H1 (cell line): ENCODE measurements around the gene SPATA31E1. TPM values are rescaled to one million over a fixed set of nuclear protein-coding genes. Genes with fewer than 3 reads are reported as not detected.

Source experiments
- CTCF ChIA-PET: fragments of 300-600 bp; sonication (Branson Sonifier 250); formaldehyde crosslinking; loops from one replicate; lab custom pipeline; 2021; ENCODE audit not compliant: partially characterized antibody; lab: Charles Lee
- POLR2A ChIA-PET: fragments of 300-600 bp; sonication (Branson Sonifier 250); formaldehyde crosslinking; loops from one replicate; lab custom pipeline; 2021; ENCODE audit warnings: inconsistent platforms; ENCODE audit not compliant: partially characterized antibody; lab: Charles Lee
- DNase-seq, 2 experiments: peaks; one replicate each; pipeline versions ENCODE4 v3.0.0 to v3.0.0-alpha.2; 2010 to 2022; ENCODE audit warnings: low spot score in 2 of 2, low read depth in 1 of 2, mixed read lengths in 1 of 2
- FAIRE-seq: peaks from 2 replicates; lab custom pipeline; 2011; peaks lifted over from hg19 to GRCh38; lab: Jason Lieb, UNC
- H2AFZ ChIP-seq: 2 replicates; pipeline ENCODE4 v1.8.1; 2012; ENCODE audit warnings: low read length, inconsistent platforms
- H2AK5ac ChIP-seq: 2 replicates; pipeline ENCODE4 v1.6.1; 2013; ENCODE audit warnings: low read depth, low read length
- H2BK120ac ChIP-seq: replicated peaks from 2 replicates; pipeline ENCODE3; 2013; ENCODE audit warnings: low read depth, low read length, inconsistent platforms
- H2BK12ac ChIP-seq: 2 replicates; pipeline ENCODE4 v1.6.1; 2013; ENCODE audit warnings: low read depth, low read length
- H2BK15ac ChIP-seq: 2 replicates; pipeline ENCODE4 v1.6.1; 2013; ENCODE audit warnings: low read length
- H2BK20ac ChIP-seq: 2 replicates; pipeline ENCODE4 v1.6.1; 2013; ENCODE audit warnings: low read length
- H2BK5ac ChIP-seq: 2 replicates; pipeline ENCODE4 v1.6.1; 2013; ENCODE audit warnings: low read depth, low read length
- H3K14ac ChIP-seq: 2 replicates; pipeline ENCODE4 v1.6.1; 2013; ENCODE audit warnings: inconsistent platforms; ENCODE audit not compliant: insufficient read length
- H3K18ac ChIP-seq: 2 replicates; pipeline ENCODE4 v1.6.1; 2013; ENCODE audit warnings: low read length; ENCODE audit errors: extremely low read depth
- H3K23ac ChIP-seq: 2 replicates; pipeline ENCODE4 v1.6.1; 2013; ENCODE audit warnings: inconsistent platforms; ENCODE audit not compliant: insufficient read length
- H3K23me2 ChIP-seq: 2 replicates; pipeline ENCODE4 v1.6.1; 2013; ENCODE audit warnings: low read depth, low read length
- H3K27ac ChIP-seq: 2 replicates; pipeline ENCODE4 v1.6.1; 2011; ENCODE audit warnings: low read depth, low read length, inconsistent platforms
- H3K27me3 ChIP-seq, 4 experiments: replicated peaks in 1 of 4; 1 replicate in 1 of 4; 2 replicates in 3 of 4; pipeline versions ENCODE4 v1.6.1 to v1.8.1; 2011 to 2013; ENCODE audit warnings: low read length in 3 of 4, mild to moderate bottlenecking in 3 of 4, inconsistent platforms in 2 of 4, mixed read lengths in 2 of 4, moderate library complexity in 1 of 4; ENCODE audit not compliant: control insufficient read depth in 3 of 4, insufficient read depth in 3 of 4; ENCODE audit errors: extremely low read depth in 1 of 4
- H3K36me3 ChIP-seq, 4 experiments: 2 replicates each; pipeline versions ENCODE4 v1.6.1 to v1.8.1; 2011 to 2013; ENCODE audit warnings: mild to moderate bottlenecking in 4 of 4, low read length in 3 of 4, moderate library complexity in 2 of 4, control low read depth in 1 of 4, inconsistent platforms in 1 of 4; ENCODE audit not compliant: insufficient read depth in 4 of 4, control insufficient read depth in 2 of 4
- H3K4ac ChIP-seq: replicated peaks from 2 replicates; pipeline ENCODE3; 2013; ENCODE audit warnings: low read length, low read depth, mixed read lengths, inconsistent platforms; ENCODE audit not compliant: insufficient read length
- H3K4me1 ChIP-seq, 4 experiments: replicated peaks in 1 of 4; 1 replicate in 1 of 4; 2 replicates in 3 of 4; pipeline versions ENCODE4 v1.6.1 to v1.8.1; 2011 to 2013; ENCODE audit warnings: low read length in 3 of 4, inconsistent platforms in 2 of 4, mixed read lengths in 1 of 4; ENCODE audit not compliant: insufficient read depth in 4 of 4, control insufficient read depth in 3 of 4
- H3K4me2 ChIP-seq, 2 experiments: 2 replicates each; pipeline versions ENCODE4 v1.6.1 to v1.8.1; 2011 to 2013; ENCODE audit warnings: low read depth in 2 of 2, low read length in 2 of 2, control low read depth in 1 of 2, inconsistent platforms in 1 of 2, mild to moderate bottlenecking in 1 of 2; ENCODE audit not compliant: insufficient read depth in 1 of 2
- H3K4me3 ChIP-seq, 4 experiments: fragments of 200-600, 300-600 bp in 1 of 4; sonication (generic), shearing (Covaris generic), sonication (Bioruptor Twin) in 1 of 4; 2 replicates each; pipeline versions ENCODE4 v1.5.1 to v1.8.1; 2011 to 2016; ENCODE audit warnings: low read length in 4 of 4, low read depth in 3 of 4, control low read depth in 2 of 4, inconsistent platforms in 2 of 4, mild to moderate bottlenecking in 2 of 4, mixed read lengths in 1 of 4, moderate library complexity in 1 of 4; ENCODE audit not compliant: insufficient read depth in 2 of 4; ENCODE audit errors: extremely low read depth in 1 of 4
- H3K56ac ChIP-seq: replicated peaks from 2 replicates; pipeline ENCODE3; 2013; ENCODE audit warnings: low read depth, mild to moderate bottlenecking, mixed read lengths, low read length, inconsistent platforms; ENCODE audit not compliant: insufficient read length
- H3K79me1 ChIP-seq: 2 replicates; pipeline ENCODE4 v1.6.1; 2013; ENCODE audit warnings: low read depth, low read length, control low read depth
- H3K79me2 ChIP-seq, 2 experiments: 2 replicates each; pipeline versions ENCODE4 v1.6.1 to v1.8.1; 2012 to 2013; ENCODE audit warnings: low read length in 2 of 2, mild to moderate bottlenecking in 2 of 2, inconsistent platforms in 1 of 2; ENCODE audit not compliant: insufficient read depth in 2 of 2, control insufficient read depth in 1 of 2
- H3K9ac ChIP-seq, 4 experiments: replicated peaks in 1 of 4; 1 replicate in 1 of 4; 2 replicates in 3 of 4; pipeline versions ENCODE4 v1.6.1 to v1.8.1; 2011 to 2013; ENCODE audit warnings: low read depth in 3 of 4, low read length in 3 of 4, control low read depth in 2 of 4, mild to moderate bottlenecking in 2 of 4, moderate library complexity in 2 of 4, inconsistent platforms in 1 of 4; ENCODE audit errors: extremely low read depth in 1 of 4
- H3K9me3 ChIP-seq, 2 experiments: 2 replicates each; pipeline versions ENCODE4 v1.6.1 to v1.8.1; 2012 to 2013; ENCODE audit warnings: mild to moderate bottlenecking in 2 of 2, moderate library complexity in 2 of 2, control low read depth in 1 of 2, inconsistent platforms in 1 of 2, low read depth in 1 of 2, low read length in 1 of 2, mixed read lengths in 1 of 2; ENCODE audit not compliant: insufficient read depth in 2 of 2
- H4K20me1 ChIP-seq, 2 experiments: replicated peaks in 1 of 2; 2 replicates each; pipeline versions ENCODE3 to v1.8.1; 2011 to 2013; ENCODE audit warnings: inconsistent platforms in 2 of 2, low read length in 2 of 2, mild to moderate bottlenecking in 1 of 2; ENCODE audit not compliant: insufficient read depth in 2 of 2, control insufficient read depth in 1 of 2
- H4K5ac ChIP-seq: 2 replicates; pipeline ENCODE4 v1.6.1; 2013; ENCODE audit warnings: low read length, low read depth, mixed read lengths, inconsistent platforms; ENCODE audit not compliant: insufficient read length
- H4K8ac ChIP-seq: 2 replicates; pipeline ENCODE4 v1.8.0; 2013; ENCODE audit warnings: mild to moderate bottlenecking, moderate library complexity, low read length, inconsistent platforms; ENCODE audit not compliant: insufficient read depth; ENCODE audit errors: extremely low read depth
- H4K91ac ChIP-seq: replicated peaks from 2 replicates; pipeline ENCODE3; 2013; ENCODE audit warnings: low read length, mixed read lengths, inconsistent platforms; ENCODE audit not compliant: insufficient read length
- ATF3 ChIP-seq: IDR thresholded peaks from 2 replicates; pipeline ENCODE4 v1.6.1; 2011; ENCODE audit warnings: low read depth, mild to moderate bottlenecking, low read length; ENCODE audit not compliant: insufficient read depth
- CHD1 ChIP-seq: IDR thresholded peaks from 2 replicates; pipeline ENCODE4 v1.6.1; 2012; ENCODE audit warnings: low read depth, low read length, improper control_type of control experiment
- CHD2 ChIP-seq: IDR thresholded peaks from 2 replicates; pipeline ENCODE4 v1.6.1; 2012; ENCODE audit warnings: low read length, improper control_type of control experiment
- CREB1 ChIP-seq: IDR thresholded peaks from 2 replicates; pipeline ENCODE4 v1.6.1; 2012; ENCODE audit warnings: inconsistent platforms
- NRF1 ChIP-seq: IDR thresholded peaks from 2 replicates; pipeline ENCODE4 v1.6.1; 2011; ENCODE audit warnings: mild to moderate bottlenecking, low read depth, low read length, improper control_type of control experiment
- POLR2A ChIP-seq, 2 experiments: IDR thresholded peaks; 1 replicate in 1 of 2; 2 replicates in 1 of 2; pipeline ENCODE4 v1.6.1; 2011; ENCODE audit warnings: low read depth in 2 of 2, low read length in 2 of 2, mild to moderate bottlenecking in 2 of 2; ENCODE audit errors: control extremely low read depth in 1 of 2
- RAD21 ChIP-seq, 2 experiments: IDR thresholded peaks in 1 of 2; conservative IDR thresholded peaks in 1 of 2; 2 replicates each; pipeline ENCODE4 v1.6.1; 2011; ENCODE audit warnings: low read depth in 2 of 2, low read length in 2 of 2, improper control_type of control experiment in 1 of 2, inconsistent platforms in 1 of 2, mild to moderate bottlenecking in 1 of 2, moderate library complexity in 1 of 2
- RFX5 ChIP-seq: IDR thresholded peaks from 2 replicates; pipeline ENCODE4 v1.6.1; 2011; ENCODE audit warnings: low read depth, low read length, improper control_type of control experiment, borderline replicate concordance
- RXRA ChIP-seq: IDR thresholded peaks from 2 replicates; pipeline ENCODE4 v1.6.1; 2011; ENCODE audit warnings: low read depth, mild to moderate bottlenecking, low read length, moderate library complexity; ENCODE audit not compliant: insufficient read depth
- TAF7 ChIP-seq: optimal IDR thresholded peaks from 2 replicates; pipeline ENCODE3; 2011; ENCODE audit warnings: low read depth, mild to moderate bottlenecking, inconsistent platforms, low read length, moderate library complexity, borderline replicate concordance
- TCF12 ChIP-seq: IDR thresholded peaks from 2 replicates; pipeline ENCODE4 v1.6.1; 2011; ENCODE audit warnings: low read depth, mild to moderate bottlenecking, low read length
- ZNF274 ChIP-seq: IDR thresholded peaks from 2 replicates; pipeline ENCODE4 v1.7.0; 2012; ENCODE audit warnings: low read length, borderline replicate concordance; ENCODE audit errors: extremely low read depth
- WGBS, 2 experiments: shearing (Covaris generic) in 1 of 2; methylation state at CpG; one replicate each; pipeline versions ENCODE4 v1.1.6 to v1.1.7; 2013 to 2015; ENCODE audit warnings: low lambda C conversion rate in 2 of 2, mixed read lengths in 2 of 2, inconsistent platforms in 1 of 2, low coverage in 1 of 2, missing lambda C conversion rate in 1 of 2; ENCODE audit not compliant: insufficient replicate concordance in 2 of 2, insufficient coverage in 1 of 2, insufficient read length in 1 of 2; ENCODE audit errors: extremely low coverage in 1 of 2, missing lambda C conversion rate in 1 of 2; 5-methylcytosine and 5-hydroxymethylcytosine counted together
- polyA plus RNA-seq, 7 experiments: library from polyadenylated mRNA; depleted of rRNA in 3 of 7; stranded (reverse) in 5 of 7; unstranded in 2 of 7; fragments of >200 nt in 5 of 7; fragments of 200-250 nt in 2 of 7; gene quantifications; 1 replicate in 5 of 7; 2 replicates in 1 of 7; 4 replicates in 1 of 7; pipeline versions ENCODE4 v1.2.1 to v1.2.3, GENCODE V29; 2011 to 2013; ENCODE audit warnings: missing spikeins in 2 of 7, mixed read lengths in 2 of 7
- total RNA-seq: library from RNA; stranded (reverse); fragmentation: NEBNext Ultra II Directional; extraction: Animal tissue kit (Norgen Biotek cat#: 25700); gene quantifications from 2 replicates; pipeline ENCODE4 v1.2.1, GENCODE V29; 2021
- TF ChIP-seq, protein P1 (sequence below): IDR thresholded peaks from 2 replicates; pipeline ENCODE4 v1.6.1; 2012; ENCODE audit warnings: low read length, inconsistent platforms

SPATA31E1 gene
- total and polyA plus RNA-seq, 2 of the 8 experiments (the other 6 are each of a cell fraction or from before 2014, with no cell fraction given) = 0.05 to 0.09 TPM

- Histone ChIP-seq H2BK120ac (no peak overlapping the region), H3K14ac (no peak overlapping the region), H2BK20ac (no peak overlapping the region), H3K23me2 (no peaks in the 10 kb centered on the region), H2AFZ (no peak overlapping the region), H3K4me3 (no peak overlapping the region), H3K36me3 (no peaks in the 10 kb centered on the region), H3K9me3 (no peaks in the 10 kb centered on the region; a peak in 1 of 4 replicates), H4K91ac (no peak overlapping the region), H2BK5ac (0 out of 2 replicates have a peak overlapping the region, but pooled peaks have one; percentile 35), H3K79me1 (no peaks in the 10 kb centered on the region), H3K18ac (no peak overlapping the region), H2BK12ac (no peak overlapping the region), H3K23ac (no peak overlapping the region), H4K8ac (no peak overlapping the region; the same call in 1 of the 2 replicates), H2BK15ac (no peak overlapping the region), H4K20me1 (no peaks in the 10 kb centered on the region), H2AK5ac (no peak overlapping the region), H3K79me2 (no peaks in the 10 kb centered on the region), H3K27ac (no peak overlapping the region), H3K56ac (no peak overlapping the region), H3K4me2 (no peak overlapping the region), H4K5ac (no peak overlapping the region), H3K4me1 (peaks cover 0 to 15% (median 1%) of the 10 kb centered on the region in 4 experiments; a peak in 5 of 7 replicates), H3K27me3 (no peaks in the 10 kb centered on the region; a peak in 1 of 7 replicates), H3K9ac (no peak overlapping the region), H3K4ac (no peak overlapping the region)
- DNase-seq (no peak), FAIRE-seq (no peak)
- WGBS, 2 experiments = 93% methylated on average over 5 of the region's 6 CpGs; no CpG with 5 or more reads in 1 of the 2 experiments
- CTCF ChIA-PET = no interaction called here
- POLR2A ChIA-PET = no interaction called here
- TF ChIP-seq CHD2 (no peak), TAF7 (no peak), RAD21 (IDR thresholded peaks at IDR 0.05 in 1 of 2, conservative IDR thresholded peaks at IDR 0.05 in 1 of 2; ENCODE audit: low read depth in 2 of 2, low read length in 2 of 2) (no peak), TCF12 (no peak), RXRA (no peak), ATF3 (no peak), CREB1 (no peak), POLR2A (IDR thresholded peaks at IDR 0.05; ENCODE audit: control extremely low read depth in 1 of 2, low read depth in 2 of 2, low read length in 2 of 2) (no peak), CHD1 (no peak), NRF1 (no peak), ZNF274 (no peak), RFX5 (no peak)
- TF ChIP-seq, protein P1, sequence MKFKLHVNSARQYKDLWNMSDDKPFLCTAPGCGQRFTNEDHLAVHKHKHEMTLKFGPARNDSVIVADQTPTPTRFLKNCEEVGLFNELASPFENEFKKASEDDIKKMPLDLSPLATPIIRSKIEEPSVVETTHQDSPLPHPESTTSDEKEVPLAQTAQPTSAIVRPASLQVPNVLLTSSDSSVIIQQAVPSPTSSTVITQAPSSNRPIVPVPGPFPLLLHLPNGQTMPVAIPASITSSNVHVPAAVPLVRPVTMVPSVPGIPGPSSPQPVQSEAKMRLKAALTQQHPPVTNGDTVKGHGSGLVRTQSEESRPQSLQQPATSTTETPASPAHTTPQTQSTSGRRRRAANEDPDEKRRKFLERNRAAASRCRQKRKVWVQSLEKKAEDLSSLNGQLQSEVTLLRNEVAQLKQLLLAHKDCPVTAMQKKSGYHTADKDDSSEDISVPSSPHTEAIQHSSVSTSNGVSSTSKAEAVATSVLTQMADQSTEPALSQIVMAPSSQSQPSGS = no peak
These were observed 2.0 kb upstream of the SPATA31E1 start for GRCh38 chr9:87880683-87881082.
